NB4 (cell line): ENCODE measurements around the gene SLC48A1.

Experiments used
- CTCF ChIP-seq: IDR thresholded peaks from one replicate; pipeline ENCODE4 v1.5.1; 2012; ENCODE audit warnings: low read depth, low read length
- MYC ChIP-seq: IDR thresholded peaks from 2 replicates; pipeline ENCODE4 v1.6.1; 2011; ENCODE audit warnings: low read depth, low read length

GRCh38 chr12:47776471-47777143 lies 3.6 kb downstream of the SLC48A1 start:
- TF ChIP-seq CTCF (no peak), MYC (0 out of 2 replicates have a peak, but pooled peaks have one; percentile 6)
